Neutrophil (primary cell): ENCODE data around the gene MS4A15.

ENCODE experiments used
- H3K27ac ChIP-seq: fragments of 200-600 bp; sonication (generic); 2 replicates; pipeline ENCODE4 v1.5.1; 2016; ENCODE audit warnings: mild to moderate bottlenecking, moderate library complexity
- H3K27me3 ChIP-seq: fragments of 200-600 bp; sonication (generic); 2 replicates; pipeline ENCODE4 v1.6.0; 2016; ENCODE audit warnings: mild to moderate bottlenecking
- H3K36me3 ChIP-seq: fragments of 200-600 bp; sonication (generic); 2 replicates; pipeline ENCODE4 v1.5.1; 2017
- H3K4me1 ChIP-seq, 2 experiments: fragments of 200-600 bp in 1 of 2; sonication (generic) in 1 of 2; 1 replicate in 1 of 2; 2 replicates in 1 of 2; pipeline versions ENCODE4 v1.5.1 to v1.6.1; 2013 to 2016; ENCODE audit warnings: low read depth in 1 of 2, low read length in 1 of 2, mild to moderate bottlenecking in 1 of 2, moderate library complexity in 1 of 2; ENCODE audit not compliant: control insufficient read depth in 1 of 2, insufficient read depth in 1 of 2
- H3K4me3 ChIP-seq, 2 experiments: fragments of 200-600 bp in 1 of 2; sonication (generic) in 1 of 2; 1 replicate in 1 of 2; 2 replicates in 1 of 2; pipeline ENCODE4 v1.5.1; 2013 to 2016; ENCODE audit warnings: low read depth in 1 of 2, low read length in 1 of 2, mild to moderate bottlenecking in 1 of 2, moderate library complexity in 1 of 2
- H3K9me3 ChIP-seq: fragments of 200-600 bp; sonication (generic); 2 replicates; pipeline ENCODE4 v1.5.1; 2016
- CTCF ChIP-seq: fragments of 200-600 bp; sonication (generic); IDR thresholded peaks from 2 replicates; pipeline ENCODE4 v1.5.1; 2016; ENCODE audit warnings: antibody characterized with exemption

Gene MS4A15

GRCh38 chr11:60731586-60731985, 25.1 kb upstream of the MS4A15 start:
- H3K27ac ChIP-seq, result no peak overlapping the region
- peaks cover 9% of the 10 kb centered on the region for H3K27me3 ChIP-seq
- TF ChIP-seq CTCF, result no peak
- H3K9me3 ChIP-seq, result no peaks in the 10 kb centered on the region
- no peaks in the 10 kb centered on the region for H3K4me1 ChIP-seq
- no peak overlapping the region for H3K4me3 ChIP-seq
- H3K36me3 ChIP-seq, result no peaks in the 10 kb centered on the region

GRCh38 chr11:60734279-60734678, 22.4 kb upstream of the MS4A15 start:
- Histone ChIP-seq H3K4me3 (no peak overlapping the region), H3K36me3 (no peaks in the 10 kb centered on the region), H3K9me3 (no peaks in the 10 kb centered on the region), H3K4me1 (no peaks in the 10 kb centered on the region), H3K27me3 (no peaks in the 10 kb centered on the region), H3K27ac (no peak overlapping the region)
- no peak for TF ChIP-seq CTCF

GRCh38 chr11:60739114-60739513, 17.6 kb upstream of the MS4A15 start:
- Histone ChIP-seq H3K4me3 (no peak overlapping the region), H3K27me3 (no peaks in the 10 kb centered on the region), H3K27ac (no peak overlapping the region), H3K36me3 (no peaks in the 10 kb centered on the region), H3K9me3 (no peaks in the 10 kb centered on the region), H3K4me1 (no peaks in the 10 kb centered on the region)
- no peak for TF ChIP-seq CTCF

- no peak overlapping the region for H3K4me3 ChIP-seq
- no peak for TF ChIP-seq CTCF
- H3K27ac ChIP-seq, result no peak overlapping the region
- H3K9me3 ChIP-seq, result no peaks in the 10 kb centered on the region
- H3K4me1 ChIP-seq, result no peaks in the 10 kb centered on the region
- H3K27me3 ChIP-seq, result no peaks in the 10 kb centered on the region
- no peaks in the 10 kb centered on the region for H3K36me3 ChIP-seq
Measured at GRCh38 chr11:60740573-60740972, 16.1 kb upstream of the MS4A15 start.

DNA sequence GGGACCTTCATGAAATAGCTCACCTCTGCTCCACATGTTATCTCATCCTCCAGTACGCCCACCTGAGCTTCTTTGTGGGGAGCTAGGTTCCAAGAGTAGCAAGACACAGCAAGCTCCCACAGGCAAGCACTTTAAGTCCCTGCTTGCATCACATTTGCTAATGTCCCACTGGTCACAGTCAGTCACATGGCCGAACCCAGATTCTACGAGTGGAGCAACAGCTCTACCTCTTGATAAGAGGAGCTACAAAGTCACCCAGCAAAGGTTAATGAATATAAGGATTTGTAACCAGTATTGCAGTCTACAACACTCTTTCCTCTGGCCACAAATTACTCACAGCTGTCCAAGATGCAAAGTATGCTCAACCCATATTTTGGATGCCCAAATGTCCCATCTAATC, 15.2 kb upstream of the MS4A15 start:
- Histone ChIP-seq H3K27me3 (no peaks in the 10 kb centered on the region), H3K4me3 (no peak overlapping the region), H3K36me3 (no peaks in the 10 kb centered on the region), H3K4me1 (no peaks in the 10 kb centered on the region), H3K27ac (no peak overlapping the region), H3K9me3 (no peaks in the 10 kb centered on the region)
- TF ChIP-seq CTCF, result no peak

DNA sequence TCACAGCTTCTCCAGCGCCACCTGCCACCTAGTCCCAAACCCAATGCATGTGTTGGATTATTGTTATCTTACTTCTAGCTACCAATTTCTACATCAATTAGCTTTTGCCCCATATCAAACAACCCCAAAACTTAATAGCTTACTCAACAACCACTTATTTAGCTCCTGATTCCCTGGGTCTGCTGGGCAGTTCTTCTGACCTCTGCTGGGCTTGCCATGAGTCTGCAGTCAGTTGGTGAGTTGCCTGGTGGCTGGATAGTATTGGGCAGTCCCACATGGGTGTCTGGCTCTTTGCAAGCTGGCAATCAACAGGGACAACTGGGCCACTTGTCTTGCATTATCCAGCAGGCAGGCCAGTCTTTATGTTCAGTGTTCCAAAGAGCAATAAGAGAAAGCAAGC, 13.6 kb upstream of the MS4A15 start:
- H3K27ac ChIP-seq, result no peak overlapping the region
- no peaks in the 10 kb centered on the region for H3K36me3 ChIP-seq
- H3K27me3 ChIP-seq, result no peaks in the 10 kb centered on the region
- no peak overlapping the region for H3K4me3 ChIP-seq
- no peaks in the 10 kb centered on the region for H3K4me1 ChIP-seq
- H3K9me3 ChIP-seq, result no peaks in the 10 kb centered on the region
- no peak for TF ChIP-seq CTCF
